SU-DHL-6 (cell line): ENCODE results near the gene CDC45.

Source experiments
- EZH2phosphoT487 ChIP-seq: fragments of 200-600 bp; sonication (generic), shearing (Covaris generic); conservative IDR thresholded peaks from 2 replicates; pipeline ENCODE4 v1.6.1; 2018; ENCODE audit warnings: mild to moderate bottlenecking, antibody characterized with exemption, low read length, moderate library complexity, mixed read lengths
- TF ChIP-seq, protein P1 (sequence below): fragments of 200-600 bp; sonication (generic); IDR thresholded peaks from one replicate; pipeline ENCODE4 v1.5.1; 2017; ENCODE audit warnings: antibody characterized with exemption, mild to moderate bottlenecking, low read length, moderate library complexity; ENCODE audit not compliant: insufficient read depth, poor library complexity, severe bottlenecking

DNA sequence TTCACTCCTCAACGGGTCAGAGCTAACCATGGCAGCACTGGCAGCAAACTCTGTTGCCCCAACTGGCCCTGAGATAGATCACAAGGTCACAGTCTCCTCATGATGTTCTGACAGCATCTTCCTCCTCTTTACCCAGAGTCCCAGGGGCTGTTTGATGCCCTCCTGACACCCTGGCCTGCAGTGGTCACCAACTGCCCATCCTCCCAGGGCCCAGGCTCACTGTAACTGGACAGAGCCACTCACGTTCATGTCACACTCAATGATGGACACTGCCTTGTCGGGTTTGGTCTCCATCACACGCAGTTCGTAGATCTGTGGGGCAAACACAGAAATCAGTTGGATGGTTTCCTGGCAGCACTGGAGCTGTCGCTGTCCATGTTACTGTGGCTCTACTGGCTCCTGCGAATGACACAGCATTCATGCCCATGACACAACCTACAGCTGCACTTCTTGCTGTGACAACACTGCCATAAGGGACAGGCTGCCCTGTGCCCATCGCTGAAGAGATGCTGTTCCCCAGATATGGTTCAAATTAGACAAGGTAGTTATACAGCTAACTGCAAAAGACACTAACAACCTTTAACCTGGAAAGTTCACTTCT is 21.8 kb upstream of the CDC45 start:
- TF ChIP-seq, protein P1, sequence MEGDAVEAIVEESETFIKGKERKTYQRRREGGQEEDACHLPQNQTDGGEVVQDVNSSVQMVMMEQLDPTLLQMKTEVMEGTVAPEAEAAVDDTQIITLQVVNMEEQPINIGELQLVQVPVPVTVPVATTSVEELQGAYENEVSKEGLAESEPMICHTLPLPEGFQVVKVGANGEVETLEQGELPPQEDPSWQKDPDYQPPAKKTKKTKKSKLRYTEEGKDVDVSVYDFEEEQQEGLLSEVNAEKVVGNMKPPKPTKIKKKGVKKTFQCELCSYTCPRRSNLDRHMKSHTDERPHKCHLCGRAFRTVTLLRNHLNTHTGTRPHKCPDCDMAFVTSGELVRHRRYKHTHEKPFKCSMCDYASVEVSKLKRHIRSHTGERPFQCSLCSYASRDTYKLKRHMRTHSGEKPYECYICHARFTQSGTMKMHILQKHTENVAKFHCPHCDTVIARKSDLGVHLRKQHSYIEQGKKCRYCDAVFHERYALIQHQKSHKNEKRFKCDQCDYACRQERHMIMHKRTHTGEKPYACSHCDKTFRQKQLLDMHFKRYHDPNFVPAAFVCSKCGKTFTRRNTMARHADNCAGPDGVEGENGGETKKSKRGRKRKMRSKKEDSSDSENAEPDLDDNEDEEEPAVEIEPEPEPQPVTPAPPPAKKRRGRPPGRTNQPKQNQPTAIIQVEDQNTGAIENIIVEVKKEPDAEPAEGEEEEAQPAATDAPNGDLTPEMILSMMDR = no peak
- no peak for TF ChIP-seq EZH2phosphoT487
